Measurements from ENCODE around the gene ZDHHC1. TPM values are rescaled to one million over a fixed set of nuclear protein-coding genes. Genes with fewer than 3 reads are reported as not detected.

Gene ZDHHC1
- total and polyA plus RNA-seq, 2 of the 13 experiments (the other 11 are each of a cell fraction or from before 2014, with no cell fraction given), result 0.51 to 1.1 TPM

- TF ChIP-seq CTCF (CRISPR knock-in tag; IDR thresholded peaks at IDR 0.05), result peak; percentile 65
- 0 out of 2 replicates have a peak, but pooled peaks have one; percentile 22 for TF ChIP-seq DMAP1 (CRISPR knock-in tag; IDR thresholded peaks at IDR 0.05)
- 0 out of 2 replicates have a peak, but pooled peaks have one; percentile 16 for TF ChIP-seq ISL2 (CRISPR knock-in tag; IDR thresholded peaks at IDR 0.05)
- no peak for TF ChIP-seq ZNF468 (CRISPR knock-in tag; IDR thresholded peaks at IDR 0.05)
- TF ChIP-seq TCF7 (IDR thresholded peaks at IDR 0.05; ENCODE audit: low read depth), result no peak; the same call in 1 of the 2 replicates
- no peak for TF ChIP-seq BHLHE40 (IDR thresholded peaks at IDR 0.05; ENCODE audit: low read length)
- TF ChIP-seq SOX5 (CRISPR knock-in tag; IDR thresholded peaks at IDR 0.05; ENCODE audit: borderline replicate concordance), result peak; percentile 16; the same call in 1 of the 2 replicates
- no peak for TF ChIP-seq MTERF4 (CRISPR knock-in tag; IDR thresholded peaks at IDR 0.05)
- no peak for TF ChIP-seq TEAD2 (CRISPR knock-in tag; IDR thresholded peaks at IDR 0.05)
- TF ChIP-seq NR2C2 (CRISPR knock-in tag; IDR thresholded peaks at IDR 0.05; ENCODE audit: borderline replicate concordance), result peak; percentile 68
- TF ChIP-seq NFKB2 (CRISPR knock-in tag; IDR thresholded peaks at IDR 0.05; ENCODE audit: borderline replicate concordance), result peak; percentile 3; the same call in 1 of the 2 replicates
- TF ChIP-seq ELK4 (CRISPR knock-in tag; IDR thresholded peaks at IDR 0.05; ENCODE audit: borderline replicate concordance), result no peak
- peak; percentile 62; the same call in 1 of the 2 replicates for TF ChIP-seq ARNT2 (CRISPR knock-in tag; IDR thresholded peaks at IDR 0.05; ENCODE audit: low read depth)
- TF ChIP-seq ZNF512B (CRISPR knock-in tag; IDR thresholded peaks at IDR 0.05; ENCODE audit: borderline replicate concordance), result no peak
- peak; percentile 41 for TF ChIP-seq ZSCAN31 (CRISPR knock-in tag; IDR thresholded peaks at IDR 0.05; ENCODE audit: low read depth)
- TF ChIP-seq ATF2 (CRISPR knock-in tag; IDR thresholded peaks at IDR 0.05), result 0 out of 2 replicates have a peak, but pooled peaks have one; percentile 49
- TF ChIP-seq ZMYM3 (CRISPR knock-in tag; IDR thresholded peaks at IDR 0.05), result peak; percentile 56; the same call in 1 of the 2 replicates
- 0 out of 2 replicates have a peak, but pooled peaks have one; percentile 23 for TF ChIP-seq ZNF329 (CRISPR knock-in tag; IDR thresholded peaks at IDR 0.05; ENCODE audit: low read depth)
- TF ChIP-seq ZNF556 (CRISPR knock-in tag; IDR thresholded peaks at IDR 0.05; ENCODE audit: borderline replicate concordance), result peak; percentile 82; the same call in 1 of the 2 replicates
- peak; percentile 60 for TF ChIP-seq CBX1 (IDR thresholded peaks at IDR 0.05; ENCODE audit: low read depth)
Measured at GRCh38 chr16:67445913-67446907, 29.9 kb upstream of the ZDHHC1 start (continued).

All from HepG2 (cell line).